HepG2 (cell line): ENCODE data around the gene FLAD1. TPM values are rescaled to one million over a fixed set of nuclear protein-coding genes. Genes with fewer than 3 reads are reported as not detected.

Experiments
- DMAP1 ChIP-seq: IDR thresholded peaks from 2 replicates; pipeline ENCODE4 v1.6.1; 2016
- ETV5 ChIP-seq: IDR thresholded peaks from 2 replicates; pipeline ENCODE4 v1.6.1; 2018; ENCODE audit warnings: missing biosample characterization, missing genetic modification reagents, inconsistent platforms, borderline replicate concordance
- FOXA1 ChIP-seq, 2 experiments: fragments of 450-650 bp in 1 of 2; sonication (generic) in 1 of 2; formaldehyde crosslinking in 1 of 2; IDR thresholded peaks; 2 replicates each; pipeline versions ENCODE4 v1.4.0 to v1.6.1; 2016 to 2020; ENCODE audit warnings: missing genetic modification reagents in 1 of 2
- HNRNPL ChIP-seq: fragments of 200-400 bp; formaldehyde crosslinking; IDR thresholded peaks from 2 replicates; pipeline ENCODE4 v1.6.1; 2017; ENCODE audit warnings: mild to moderate bottlenecking, low read depth, low read length
- NR2F2 ChIP-seq: IDR thresholded peaks from 2 replicates; pipeline ENCODE4 v1.6.1; 2012; ENCODE audit warnings: low read depth, inconsistent platforms, borderline replicate concordance
- PCBP2 ChIP-seq: fragments of 200-400 bp; formaldehyde crosslinking; optimal IDR thresholded peaks from 2 replicates; pipeline ENCODE3; 2018; ENCODE audit warnings: low read length, low read depth; ENCODE audit not compliant: poor library complexity, severe bottlenecking
- PRMT3 ChIP-seq: sonication (generic); formaldehyde crosslinking; IDR thresholded peaks from 2 replicates; pipeline ENCODE4 v1.8.1; 2022; ENCODE audit warnings: low read depth, mild to moderate bottlenecking, moderate library complexity, missing genetic modification reagents, borderline replicate concordance
- SMYD3 ChIP-seq: sonication (generic); formaldehyde crosslinking; IDR thresholded peaks from 2 replicates; pipeline ENCODE4 v1.8.1; 2023; ENCODE audit warnings: mild to moderate bottlenecking, missing genetic modification reagents
- TCF12 ChIP-seq, 2 experiments: fragments of 450-650 bp in 1 of 2; sonication (generic) in 1 of 2; formaldehyde crosslinking in 1 of 2; IDR thresholded peaks; 2 replicates each; pipeline versions ENCODE4 v1.6.1 to v1.8.0; 2017 to 2022; ENCODE audit warnings: antibody characterized with exemption in 1 of 2, mild to moderate bottlenecking in 1 of 2, missing genetic modification reagents in 1 of 2, moderate library complexity in 1 of 2
- ZMYM3 ChIP-seq: sonication (generic); formaldehyde crosslinking; IDR thresholded peaks from 2 replicates; pipeline ENCODE4 v1.5.1; 2020; ENCODE audit warnings: mild to moderate bottlenecking, missing genetic modification reagents
- ZNF256 ChIP-seq: sonication (generic); formaldehyde crosslinking; conservative IDR thresholded peaks from 2 replicates; pipeline ENCODE4 v1.4.0; 2020; ENCODE audit warnings: missing genetic modification reagents
- ZNF558 ChIP-seq: sonication (generic); formaldehyde crosslinking; IDR thresholded peaks from 2 replicates; pipeline ENCODE4 v1.9.0; 2022; ENCODE audit warnings: mild to moderate bottlenecking, missing genetic modification reagents, borderline replicate concordance
- ZNF562 ChIP-seq: sonication (generic); formaldehyde crosslinking; IDR thresholded peaks from 2 replicates; pipeline ENCODE4 v1.8.0; 2022; ENCODE audit warnings: missing genetic modification reagents, borderline replicate concordance
- ZNF564 ChIP-seq: sonication (generic); formaldehyde crosslinking; IDR thresholded peaks from 2 replicates; pipeline ENCODE4 v1.8.1; 2023; ENCODE audit warnings: mild to moderate bottlenecking, missing genetic modification reagents
- ZNF678 ChIP-seq: sonication (generic); formaldehyde crosslinking; IDR thresholded peaks from 2 replicates; pipeline ENCODE4 v1.4.0; 2020; ENCODE audit warnings: mild to moderate bottlenecking, missing genetic modification reagents
- polyA plus RNA-seq, 8 experiments: library from polyadenylated mRNA; depleted of rRNA in 3 of 8; stranded (reverse) in 7 of 8; unstranded in 1 of 8; fragments of >200 nt; fragmentation: Illumina TruSeq in 4 of 8; extraction: Trizol in 4 of 8; gene quantifications; 2 replicates each; pipeline versions ENCODE4 v1.2.1 to v1.2.3, GENCODE V29; 2011 to 2016; ENCODE audit warnings: low read depth in 4 of 8, missing spikeins in 1 of 8, mixed read lengths in 1 of 8; ENCODE audit not compliant: insufficient read depth in 1 of 8
- total RNA-seq, 5 experiments: library from RNA; depleted of rRNA; stranded (reverse); fragments of >200 nt; fragmentation: Illumina TruSeq; extraction: Trizol; gene quantifications; 2 replicates each; pipeline ENCODE4 v1.2.3, GENCODE V29; 2016; ENCODE audit warnings: low read depth in 1 of 5
- TF ChIP-seq, protein P1 (sequence below): sonication (generic); formaldehyde crosslinking; IDR thresholded peaks from one replicate; pipeline ENCODE4 v1.5.1; 2020; ENCODE audit warnings: mild to moderate bottlenecking, missing genetic modification reagents; ENCODE audit errors: not compliant biosample characterization
- TF ChIP-seq, protein P2 (sequence below): sonication (generic); formaldehyde crosslinking; IDR thresholded peaks from 2 replicates; pipeline ENCODE4 v1.8.0; 2022; ENCODE audit warnings: mild to moderate bottlenecking, missing genetic modification reagents, borderline replicate concordance
- TF ChIP-seq, protein P3 (sequence below): sonication (generic); formaldehyde crosslinking; IDR thresholded peaks from 2 replicates; pipeline ENCODE4 v1.8.0; 2022; ENCODE audit warnings: mild to moderate bottlenecking, missing genetic modification reagents

FLAD1 gene
- total and polyA plus RNA-seq, 2 of the 13 experiments (the other 11 are each of a cell fraction or from before 2014, with no cell fraction given): 25.9 to 32.8 TPM

DNA sequence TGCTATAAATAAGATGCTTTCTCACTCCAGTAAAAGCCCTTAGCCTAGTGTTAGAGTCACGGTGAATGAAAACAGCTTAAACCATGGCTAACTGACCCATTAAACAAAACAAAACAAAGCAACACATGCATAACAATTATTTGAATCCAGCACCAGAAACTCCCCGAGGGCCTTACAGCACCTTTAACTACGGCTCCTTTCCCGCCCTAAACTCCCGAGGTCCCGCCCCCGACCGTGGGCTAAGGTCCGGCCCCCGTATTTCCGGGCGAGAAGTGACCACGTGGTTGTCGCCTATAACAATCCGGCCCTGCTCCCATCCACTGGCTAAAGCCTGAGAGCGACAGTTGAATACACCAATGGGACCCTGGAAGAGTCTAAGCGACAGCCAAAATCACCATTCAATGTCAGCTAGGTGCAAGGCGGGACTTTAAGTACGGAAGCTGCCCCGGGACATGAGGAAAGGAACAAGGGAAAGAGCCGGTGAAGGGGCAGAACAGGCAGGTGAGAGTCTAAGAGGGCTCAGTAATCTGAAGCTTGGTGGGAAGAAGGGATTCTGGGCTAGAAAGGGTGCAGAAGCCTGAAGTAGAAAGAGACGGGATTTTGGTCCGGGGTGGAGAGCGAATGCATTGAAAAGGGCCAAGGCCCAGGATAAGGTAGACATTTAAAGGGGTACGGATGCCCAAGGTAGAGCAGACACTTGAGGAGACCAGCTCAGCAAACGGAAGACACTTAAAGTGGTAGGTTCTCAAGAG, at the start of gene FLAD1 (continued):
- TF ChIP-seq SMYD3 (CRISPR knock-in tag) (no peak), ZMYM3 (CRISPR knock-in tag) (no peak), TCF12 (IDR thresholded peaks at IDR 0.05) (no peak), TCF12 (CRISPR knock-in tag; IDR thresholded peaks at IDR 0.05) (no peak), ZNF558 (no peak), ZNF678 (CRISPR knock-in tag) (no peak), ZNF256 (CRISPR knock-in tag) (no peak), ZNF564 (CRISPR knock-in tag) (no peak), FOXA1 (IDR thresholded peaks at IDR 0.05) (no peak), FOXA1 (CRISPR knock-in tag; IDR thresholded peaks at IDR 0.05) (no peak), DMAP1 (peak; percentile 77; the same call in 1 of the 2 replicates), ZNF562 (no peak), PCBP2 (no peak), NR2F2 (0 out of 2 replicates have a peak, but pooled peaks have one; percentile 31), ETV5 (CRISPR knock-in tag) (no peak; the same call in 1 of the 2 replicates), HNRNPL (no peak), PRMT3 (CRISPR knock-in tag) (no peak)
- TF ChIP-seq, protein P1, sequence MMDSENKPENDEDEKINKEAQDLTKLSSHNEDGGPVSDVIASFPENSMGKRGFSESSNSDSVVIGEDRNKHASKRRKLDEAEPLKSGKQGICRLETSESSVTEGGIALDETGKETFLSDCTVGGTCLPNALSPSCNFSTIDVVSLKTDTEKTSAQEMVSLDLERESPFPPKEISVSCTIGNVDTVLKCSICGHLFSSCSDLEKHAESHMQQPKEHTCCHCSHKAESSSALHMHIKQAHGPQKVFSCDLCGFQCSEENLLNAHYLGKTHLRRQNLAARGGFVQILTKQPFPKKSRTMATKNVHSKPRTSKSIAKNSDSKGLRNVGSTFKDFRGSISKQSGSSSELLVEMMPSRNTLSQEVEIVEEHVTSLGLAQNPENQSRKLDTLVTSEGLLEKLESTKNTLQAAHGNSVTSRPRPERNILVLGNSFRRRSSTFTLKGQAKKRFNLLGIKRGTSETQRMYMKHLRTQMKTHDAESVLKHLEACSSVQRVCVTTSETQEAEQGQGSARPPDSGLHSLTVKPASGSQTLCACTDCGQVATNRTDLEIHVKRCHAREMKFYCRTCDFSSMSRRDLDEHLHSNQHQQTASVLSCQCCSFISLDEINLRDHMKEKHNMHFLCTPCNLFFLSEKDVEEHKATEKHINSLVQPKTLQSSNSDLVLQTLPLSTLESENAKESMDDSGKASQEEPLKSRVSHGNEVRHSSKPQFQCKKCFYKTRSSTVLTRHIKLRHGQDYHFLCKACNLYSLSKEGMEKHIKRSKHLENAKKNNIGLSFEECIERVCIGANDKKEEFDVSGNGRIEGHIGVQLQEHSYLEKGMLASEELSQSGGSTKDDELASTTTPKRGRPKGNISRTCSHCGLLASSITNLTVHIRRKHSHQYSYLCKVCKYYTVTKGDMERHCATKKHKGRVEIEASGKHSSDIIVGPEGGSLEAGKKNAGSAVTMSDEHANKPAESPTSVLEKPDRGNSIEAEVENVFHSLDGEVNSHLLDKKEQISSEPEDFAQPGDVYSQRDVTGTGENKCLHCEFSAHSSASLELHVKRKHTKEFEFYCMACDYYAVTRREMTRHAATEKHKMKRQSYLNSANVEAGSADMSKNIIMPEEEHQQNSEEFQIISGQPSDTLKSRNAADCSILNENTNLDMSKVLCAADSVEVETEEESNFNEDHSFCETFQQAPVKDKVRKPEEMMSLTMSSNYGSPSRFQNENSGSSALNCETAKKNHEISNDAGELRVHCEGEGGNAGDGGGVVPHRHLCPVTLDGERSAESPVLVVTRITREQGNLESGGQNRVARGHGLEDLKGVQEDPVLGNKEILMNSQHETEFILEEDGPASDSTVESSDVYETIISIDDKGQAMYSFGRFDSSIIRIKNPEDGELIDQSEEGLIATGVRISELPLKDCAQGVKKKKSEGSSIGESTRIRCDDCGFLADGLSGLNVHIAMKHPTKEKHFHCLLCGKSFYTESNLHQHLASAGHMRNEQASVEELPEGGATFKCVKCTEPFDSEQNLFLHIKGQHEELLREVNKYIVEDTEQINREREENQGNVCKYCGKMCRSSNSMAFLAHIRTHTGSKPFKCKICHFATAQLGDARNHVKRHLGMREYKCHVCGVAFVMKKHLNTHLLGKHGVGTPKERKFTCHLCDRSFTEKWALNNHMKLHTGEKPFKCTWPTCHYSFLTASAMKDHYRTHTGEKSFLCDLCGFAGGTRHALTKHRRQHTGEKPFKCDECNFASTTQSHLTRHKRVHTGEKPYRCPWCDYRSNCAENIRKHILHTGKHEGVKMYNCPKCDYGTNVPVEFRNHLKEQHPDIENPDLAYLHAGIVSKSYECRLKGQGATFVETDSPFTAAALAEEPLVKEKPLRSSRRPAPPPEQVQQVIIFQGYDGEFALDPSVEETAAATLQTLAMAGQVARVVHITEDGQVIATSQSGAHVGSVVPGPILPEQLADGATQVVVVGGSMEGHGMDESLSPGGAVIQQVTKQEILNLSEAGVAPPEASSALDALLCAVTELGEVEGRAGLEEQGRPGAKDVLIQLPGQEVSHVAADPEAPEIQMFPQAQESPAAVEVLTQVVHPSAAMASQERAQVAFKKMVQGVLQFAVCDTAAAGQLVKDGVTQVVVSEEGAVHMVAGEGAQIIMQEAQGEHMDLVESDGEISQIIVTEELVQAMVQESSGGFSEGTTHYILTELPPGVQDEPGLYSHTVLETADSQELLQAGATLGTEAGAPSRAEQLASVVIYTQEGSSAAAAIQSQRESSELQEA: no peak
- TF ChIP-seq, protein P2, sequence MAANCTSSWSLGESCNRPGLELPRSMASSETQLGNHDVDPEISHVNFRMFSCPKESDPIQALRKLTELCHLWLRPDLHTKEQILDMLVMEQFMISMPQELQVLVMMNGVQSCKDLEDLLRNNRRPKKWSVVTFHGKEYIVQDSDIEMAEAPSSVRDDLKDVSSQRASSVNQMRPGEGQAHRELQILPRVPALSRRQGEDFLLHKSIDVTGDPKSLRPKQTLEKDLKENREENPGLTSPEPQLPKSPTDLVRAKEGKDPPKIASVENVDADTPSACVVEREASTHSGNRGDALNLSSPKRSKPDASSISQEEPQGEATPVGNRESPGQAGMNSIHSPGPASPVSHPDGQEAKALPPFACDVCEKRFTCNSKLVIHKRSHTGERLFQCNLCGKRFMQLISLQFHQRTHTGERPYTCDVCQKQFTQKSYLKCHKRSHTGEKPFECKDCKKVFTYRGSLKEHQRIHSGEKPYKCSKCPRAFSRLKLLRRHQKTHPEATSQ (CRISPR knock-in tag): no peak; the same call in 1 of the 2 replicates
- TF ChIP-seq, protein P3, sequence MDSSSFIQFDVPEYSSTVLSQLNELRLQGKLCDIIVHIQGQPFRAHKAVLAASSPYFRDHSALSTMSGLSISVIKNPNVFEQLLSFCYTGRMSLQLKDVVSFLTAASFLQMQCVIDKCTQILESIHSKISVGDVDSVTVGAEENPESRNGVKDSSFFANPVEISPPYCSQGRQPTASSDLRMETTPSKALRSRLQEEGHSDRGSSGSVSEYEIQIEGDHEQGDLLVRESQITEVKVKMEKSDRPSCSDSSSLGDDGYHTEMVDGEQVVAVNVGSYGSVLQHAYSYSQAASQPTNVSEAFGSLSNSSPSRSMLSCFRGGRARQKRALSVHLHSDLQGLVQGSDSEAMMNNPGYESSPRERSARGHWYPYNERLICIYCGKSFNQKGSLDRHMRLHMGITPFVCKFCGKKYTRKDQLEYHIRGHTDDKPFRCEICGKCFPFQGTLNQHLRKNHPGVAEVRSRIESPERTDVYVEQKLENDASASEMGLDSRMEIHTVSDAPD (CRISPR knock-in tag): peak; percentile 40; the same call in 1 of the 2 replicates
